Gastroesophageal sphincter (tissue), 4 donors: ENCODE results near the gene FAM3A. TPM values are rescaled to one million over a fixed set of nuclear protein-coding genes. Genes with fewer than 3 reads are reported as not detected.
"Not testable (repeated sequence)": the region's sequence is repeated elsewhere in the genome, so short reads cannot be mapped to it uniquely, and the experiment has no call there.

Experiments
- ATAC-seq: fragments of 150-250 bp; one replicate; pipeline ENCODE4 v1.9.1; 2016; ENCODE audit warnings: mild to moderate bottlenecking, moderate library complexity
- H3K27ac ChIP-seq, 4 donors: fragments of 200-600 bp; sonication (generic) in 3 of 4; 1 replicate in 3 of 4; 2 replicates in 1 of 4; pipeline ENCODE4 v1.5.1; 2016 to 2019
- H3K27me3 ChIP-seq: fragments of 200-600 bp; sonication (generic); one replicate; pipeline ENCODE4 v1.5.1; 2019
- H3K36me3 ChIP-seq, 2 donors: fragments of 200-600 bp; sonication (generic); one replicate each; pipeline ENCODE4 v1.5.1; 2019; ENCODE audit warnings: control low read depth in 1 of 2
- H3K4me1 ChIP-seq, 3 donors: fragments of 200-600 bp; sonication (generic); 1 replicate in 2 of 3; 2 replicates in 1 of 3; pipeline ENCODE4 v1.5.1; 2016 to 2019; ENCODE audit warnings: control low read depth in 2 of 3
- H3K4me3 ChIP-seq, 2 donors: fragments of 200-600 bp; sonication (generic); one replicate each; pipeline ENCODE4 v1.5.1; 2019; ENCODE audit warnings: mild to moderate bottlenecking in 1 of 2, moderate library complexity in 1 of 2
- H3K9me3 ChIP-seq, 3 donors: fragments of 200-600 bp; sonication (generic); one replicate each; pipeline ENCODE4 v1.5.1; 2017 to 2019; ENCODE audit warnings: control low read depth in 2 of 3
- CTCF ChIP-seq, 4 experiments: fragments of 200-600 bp in 2 of 4; fragments of 450-650 bp in 2 of 4; sonication (generic) in 1 of 4; IDR thresholded peaks; one replicate each; pipeline ENCODE4 v1.5.1; 2017 to 2019; ENCODE audit warnings: antibody characterized with exemption in 4 of 4, mild to moderate bottlenecking in 2 of 4, moderate library complexity in 2 of 4
- EP300 ChIP-seq: sonication (generic); formaldehyde crosslinking; IDR thresholded peaks from one replicate; pipeline ENCODE4 v1.6.1; 2017; ENCODE audit warnings: antibody characterized with exemption, mild to moderate bottlenecking
- POLR2A ChIP-seq, 2 donors: fragments of 450-650 bp; IDR thresholded peaks; one replicate each; pipeline ENCODE4 v1.6.1; 2017; ENCODE audit warnings: antibody characterized with exemption in 2 of 2, mild to moderate bottlenecking in 2 of 2, moderate library complexity in 1 of 2
- POLR2AphosphoS5 ChIP-seq: sonication (generic); formaldehyde crosslinking; IDR thresholded peaks from one replicate; pipeline ENCODE4 v1.6.1; 2017; ENCODE audit warnings: antibody characterized with exemption
- WGBS, 2 donors: methylation state at CpG; one replicate each; pipeline ENCODE4 v1.1.5; 2018; ENCODE audit warnings: low coverage in 1 of 2; 5-methylcytosine and 5-hydroxymethylcytosine counted together
- total RNA-seq, 4 donors: library from RNA; depleted of rRNA; stranded (reverse); fragments of >200 nt; gene quantifications; one replicate each; pipeline ENCODE4 v1.1.0, GENCODE V29; 2016

Gene FAM3A
- total RNA-seq, 4 donors from 2014 or later = 36.6 to 44.4 (median 40.5) TPM

GRCh38 chrX:154507673-154508383 is 8.2 kb downstream of the FAM3A start:
- ATAC-seq = no peak
- Histone ChIP-seq H3K9me3 (no peaks in the 10 kb centered on the region), H3K27ac (no peak overlapping the region), H3K36me3 (peaks cover 0 to 67% of the 10 kb centered on the region in 2 donors), H3K4me3 (no peak overlapping the region), H3K27me3 (no peaks in the 10 kb centered on the region), H3K4me1 (no peaks in the 10 kb centered on the region)
- 100% methylated on average over 1 of the region's 24 CpGs; no CpG with 5 or more reads in 1 of the 2 donors for WGBS, 2 donors
- TF ChIP-seq POLR2A (IDR thresholded peaks at IDR 0.05) = no peak
- TF ChIP-seq POLR2AphosphoS5 = no peak
- TF ChIP-seq CTCF (IDR thresholded peaks at IDR 0.05) = no peak
- TF ChIP-seq EP300 = no peak

- no peaks in the 10 kb centered on the region for H3K27me3 ChIP-seq
- ATAC-seq = no peak
- no peak overlapping the region for H3K27ac ChIP-seq
- no peaks in the 10 kb centered on the region for H3K9me3 ChIP-seq
- H3K4me1 ChIP-seq = no peaks in the 10 kb centered on the region
- WGBS, 2 donors = 89% methylated on average over 9 of the region's 37 CpGs; no CpG with 5 or more reads in 1 of the 2 donors
- H3K36me3 ChIP-seq = peaks cover 0 to 66% of the 10 kb centered on the region in 2 donors
- TF ChIP-seq CTCF (IDR thresholded peaks at IDR 0.05) = no peak
- no peak for TF ChIP-seq EP300
- no peak for TF ChIP-seq POLR2A (IDR thresholded peaks at IDR 0.05)
- no peak for TF ChIP-seq POLR2AphosphoS5
- H3K4me3 ChIP-seq = no peak overlapping the region
Measured at GRCh38 chrX:154506483-154507332, 9.3 kb downstream of the FAM3A start.

- Histone ChIP-seq H3K9me3 (no peaks in the 10 kb centered on the region), H3K27ac (no peak overlapping the region), H3K4me3 (no peak overlapping the region), H3K4me1 (no peaks in the 10 kb centered on the region), H3K27me3 (no peaks in the 10 kb centered on the region), H3K36me3 (peaks cover 0 to 59% of the 10 kb centered on the region in 2 donors)
- ATAC-seq = no peak
- no peak for TF ChIP-seq CTCF (IDR thresholded peaks at IDR 0.05)
- no peak for TF ChIP-seq POLR2A (IDR thresholded peaks at IDR 0.05)
- TF ChIP-seq POLR2AphosphoS5 = no peak
- no peak for TF ChIP-seq EP300
- WGBS, 2 donors = 100% methylated on average over 1 of the region's 12 CpGs; no CpG with 5 or more reads in 1 of the 2 donors
Measured at GRCh38 chrX:154505734-154506133, 10.3 kb downstream of the FAM3A start.

GRCh38 chrX:154502989-154503388 is 13.0 kb downstream of the FAM3A start:
- no peaks in the 10 kb centered on the region for H3K4me1 ChIP-seq
- H3K4me3 ChIP-seq = no peak overlapping the region
- H3K27me3 ChIP-seq = no peaks in the 10 kb centered on the region
- H3K9me3 ChIP-seq = no peaks in the 10 kb centered on the region
- no peak for TF ChIP-seq POLR2A (IDR thresholded peaks at IDR 0.05)
- H3K27ac ChIP-seq = no peak overlapping the region
- peaks cover 0 to 33% of the 10 kb centered on the region in 2 donors for H3K36me3 ChIP-seq
- 100% methylated on average over 3 of the region's 3 CpGs; no CpG with 5 or more reads in 1 of the 2 donors for WGBS, 2 donors
- ATAC-seq = no peak

GRCh38 chrX:154502098-154502497 is 13.9 kb downstream of the FAM3A start:
- Histone ChIP-seq H3K4me1 (no peaks in the 10 kb centered on the region), H3K9me3 (no peaks in the 10 kb centered on the region), H3K36me3 (peaks cover 0 to 24% of the 10 kb centered on the region in 2 donors), H3K27me3 (no peaks in the 10 kb centered on the region), H3K4me3 (no peak overlapping the region), H3K27ac (no peak overlapping the region)
- 67 to 95% methylated on average over 1 to 3 of the region's 8 CpGs for WGBS, 2 donors
- no peak for TF ChIP-seq POLR2AphosphoS5
- TF ChIP-seq EP300 = no peak
- no peak for TF ChIP-seq POLR2A (IDR thresholded peaks at IDR 0.05)
- TF ChIP-seq CTCF (IDR thresholded peaks at IDR 0.05) = no peak
- ATAC-seq = no peak

GRCh38 chrX:154501423-154501822 is 14.6 kb downstream of the FAM3A start:
- H3K4me3 ChIP-seq, ATAC-seq, H3K27ac ChIP-seq, H3K9me3 ChIP-seq, H3K4me1 ChIP-seq, H3K27me3 ChIP-seq: not testable (repeated sequence)
- 84 to 91% methylated on average over 2 to 5 of the region's 7 CpGs for WGBS, 2 donors
- peaks cover 0 to 17% of the 10 kb centered on the region in 2 donors for H3K36me3 ChIP-seq

GRCh38 chrX:154496591-154497137 is 19.4 kb downstream of the FAM3A start:
- not testable (repeated sequence) for H3K4me3 ChIP-seq, ATAC-seq, H3K4me1 ChIP-seq, H3K9me3 ChIP-seq, H3K36me3 ChIP-seq, H3K27ac ChIP-seq, H3K27me3 ChIP-seq
- WGBS, 2 donors = 74 to 83% methylated on average over 3 to 4 of the region's 4 CpGs
